CD14-positive monocyte (primary cell): ENCODE results near the gene CASTOR1. TPM values are rescaled to one million over a fixed set of nuclear protein-coding genes. Genes with fewer than 3 reads are reported as not detected.
A peak's percentile ranks its signal among the peaks of the same experiment; 100 is the strongest.

Experiments
- DNase-seq, 3 donors: peaks; one replicate each; pipeline ENCODE4 v3.0.0-alpha.2; 2011 to 2022
- H2AFZ ChIP-seq: 2 replicates; pipeline ENCODE4 v1.6.0; 2012; ENCODE audit warnings: mild to moderate bottlenecking, low read depth, low read length, inconsistent platforms; ENCODE audit not compliant: insufficient read depth, poor library complexity, severe bottlenecking
- H3K27ac ChIP-seq, 2 donors: 1 replicate in 1 of 2; 2 replicates in 1 of 2; pipeline ENCODE4 v1.5.1; 2012 to 2013; ENCODE audit warnings: low read length in 2 of 2, control low read depth in 1 of 2, inconsistent platforms in 1 of 2, low read depth in 1 of 2, mild to moderate bottlenecking in 1 of 2
- H3K27me3 ChIP-seq, 2 donors: one replicate each; pipeline versions ENCODE4 v1.6.0 to v1.6.1; 2011 to 2013; ENCODE audit warnings: low read length in 2 of 2; ENCODE audit not compliant: control insufficient read depth in 2 of 2, insufficient read depth in 2 of 2
- H3K36me3 ChIP-seq, 2 donors: replicated peaks in 1 of 2; 1 replicate in 1 of 2; 2 replicates in 1 of 2; pipeline versions ENCODE4 v1.5.1 to v1.6.1; 2012 to 2013; ENCODE audit warnings: low read length in 2 of 2, control low read depth in 1 of 2, inconsistent platforms in 1 of 2, mild to moderate bottlenecking in 1 of 2; ENCODE audit not compliant: insufficient read depth in 2 of 2, control insufficient read depth in 1 of 2
- H3K4me1 ChIP-seq, 2 donors: 1 replicate in 1 of 2; 2 replicates in 1 of 2; pipeline versions ENCODE4 v1.5.1 to v1.6.1; 2012 to 2013; ENCODE audit warnings: low read length in 2 of 2, control low read depth in 1 of 2, inconsistent platforms in 1 of 2, mild to moderate bottlenecking in 1 of 2, moderate library complexity in 1 of 2; ENCODE audit not compliant: insufficient read depth in 2 of 2, control insufficient read depth in 1 of 2
- H3K4me2 ChIP-seq: replicated peaks from 2 replicates; pipeline ENCODE3; 2012; ENCODE audit warnings: low read length, moderate library complexity, mild to moderate bottlenecking; ENCODE audit not compliant: poor library complexity, severe bottlenecking; ENCODE audit errors: extremely low read depth
- H3K4me3 ChIP-seq, 3 experiments: fragments of 200-600 bp in 1 of 3; sonication (generic) in 1 of 3; replicated peaks in 1 of 3; 1 replicate in 2 of 3; 2 replicates in 1 of 3; pipeline ENCODE4 v1.5.1; 2011 to 2013; ENCODE audit warnings: low read length in 3 of 3, mild to moderate bottlenecking in 3 of 3, control low read depth in 2 of 3, low read depth in 2 of 3, inconsistent platforms in 1 of 3, moderate library complexity in 1 of 3
- H3K79me2 ChIP-seq: 2 replicates; pipeline ENCODE4 v1.6.0; 2012; ENCODE audit warnings: mild to moderate bottlenecking, control low read depth, inconsistent platforms, low read length, moderate library complexity; ENCODE audit not compliant: insufficient read depth
- H3K9ac ChIP-seq: 2 replicates; pipeline ENCODE4 v1.6.0; 2017; ENCODE audit warnings: low read length, mild to moderate bottlenecking; ENCODE audit not compliant: insufficient read depth, poor library complexity, severe bottlenecking
- H3K9me3 ChIP-seq, 2 donors: replicated peaks in 1 of 2; 1 replicate in 1 of 2; 2 replicates in 1 of 2; pipeline versions ENCODE4 v1.5.1 to v1.6.1; 2012 to 2013; ENCODE audit warnings: low read length in 2 of 2, control low read depth in 1 of 2; ENCODE audit not compliant: control insufficient read depth in 1 of 2, insufficient read depth in 1 of 2
- H4K20me1 ChIP-seq: 2 replicates; pipeline ENCODE4 v1.6.0; 2012; ENCODE audit warnings: mild to moderate bottlenecking, low read length, control low read depth, moderate library complexity; ENCODE audit not compliant: insufficient read depth
- H3K27ac Mint-ChIP-seq, 7 donors: one replicate each; pipeline ENCODE4 v1.8.0; 2020; ENCODE audit warnings: mild to moderate bottlenecking in 7 of 7, mixed read lengths in 7 of 7, moderate library complexity in 6 of 7, inconsistent platforms in 2 of 7
- H3K27me3 Mint-ChIP-seq, 3 donors: one replicate each; pipeline ENCODE4 v1.8.0; 2021 to 2022; ENCODE audit warnings: low read depth in 3 of 3, mild to moderate bottlenecking in 3 of 3, mixed read lengths in 3 of 3, moderate library complexity in 3 of 3, inconsistent platforms in 1 of 3
- H3K36me3 Mint-ChIP-seq, 2 donors: one replicate each; pipeline ENCODE4 v1.8.0; 2020; ENCODE audit warnings: mixed read lengths in 2 of 2, inconsistent platforms in 1 of 2, mild to moderate bottlenecking in 1 of 2
- H3K4me1 Mint-ChIP-seq: one replicate; pipeline ENCODE4 v1.8.0; 2020; ENCODE audit warnings: mild to moderate bottlenecking, mixed read lengths
- H3K4me3 Mint-ChIP-seq, 2 donors: one replicate each; pipeline ENCODE4 v1.8.0; 2020; ENCODE audit warnings: mild to moderate bottlenecking in 2 of 2, mixed read lengths in 2 of 2, moderate library complexity in 1 of 2
- H3K9me3 Mint-ChIP-seq, 7 donors: one replicate each; pipeline ENCODE4 v1.8.0; 2020 to 2022; ENCODE audit warnings: mixed read lengths in 7 of 7, mild to moderate bottlenecking in 6 of 7, moderate library complexity in 6 of 7, inconsistent platforms in 2 of 7
- whole genome bisulfite sequencing: methylation state at CpG from one replicate; pipeline ENCODE4 v1.1.5; 2013; ENCODE audit warnings: missing lambda C conversion rate; ENCODE audit not compliant: insufficient coverage; 5-methylcytosine and 5-hydroxymethylcytosine counted together
- intact Hi-C, 2 donors: fragments of 100-400 bp; cut with micrococcal nuclease; formaldehyde crosslinking; loops; one replicate each; pipeline versions ENCODE4 v1.15.0 to v1.15.1; 2023
- polyA plus RNA-seq, 3 donors: library from polyadenylated mRNA; depleted of rRNA in 1 of 3; unstranded in 2 of 3; stranded (reverse) in 1 of 3; fragments of 300-500 nt in 2 of 3; fragments of >200 nt in 1 of 3; fragmentation: Illumina TruSeq in 2 of 3; gene quantifications; 1 replicate in 2 of 3; 2 replicates in 1 of 3; pipeline ENCODE4 v1.2.3, GENCODE V29; 2012 to 2021
- TF ChIP-seq, protein P1 (sequence below): fragments of 200-600 bp; IDR thresholded peaks from one replicate; pipeline ENCODE4 v1.8.0; 2022; ENCODE audit warnings: antibody characterized with exemption, mild to moderate bottlenecking

Gene CASTOR1
- polyA plus RNA-seq, 3 donors: 6.4 to 15.5 (median 6.5) TPM

GRCh38 chr22:30272781-30273601 is 16.3 kb downstream of the CASTOR1 start:
- Mint-ChIP-seq H3K36me3 (peaks cover 25 to 44% of the 10 kb centered on the region in 2 donors), H3K4me3 (peak overlapping the region; percentile 42 to 60), H3K27me3 (peaks cover 13 to 36% (median 27%) of the 10 kb centered on the region in 3 donors), H3K9me3 (peaks cover 0 to 9% (median 0%) of the 10 kb centered on the region in 7 donors), H3K4me1 (peaks cover 97% of the 10 kb centered on the region), H3K27ac (peak overlapping the region; percentile 77 to 99 (median 98))
- peak; percentile 75 to 92 (median 87) for DNase-seq
- Histone ChIP-seq H3K9me3 (no peaks in the 10 kb centered on the region), H3K4me3 (no peak overlapping the region), H3K4me2 (no peak overlapping the region), H3K9ac (no peak overlapping the region), H3K36me3 (no peaks in the 10 kb centered on the region), H4K20me1 (no peaks in the 10 kb centered on the region), H3K79me2 (no peaks in the 10 kb centered on the region), H3K4me1 (peaks cover 79 to 99% of the 10 kb centered on the region in 2 donors), H2AFZ (no peak overlapping the region), H3K27me3 (peaks cover 0 to 10% of the 10 kb centered on the region in 2 donors), H3K27ac (peak overlapping the region; percentile 11 to 50)
- intact Hi-C loops: loop anchor here (1.0 to 5.0 kb wide), 5 partner anchors 9 to 169 kb away; no protein-coding TSS in a partner anchor
- 40% methylated on average over 6 of the region's 16 CpGs for WGBS
- TF ChIP-seq, protein P1, sequence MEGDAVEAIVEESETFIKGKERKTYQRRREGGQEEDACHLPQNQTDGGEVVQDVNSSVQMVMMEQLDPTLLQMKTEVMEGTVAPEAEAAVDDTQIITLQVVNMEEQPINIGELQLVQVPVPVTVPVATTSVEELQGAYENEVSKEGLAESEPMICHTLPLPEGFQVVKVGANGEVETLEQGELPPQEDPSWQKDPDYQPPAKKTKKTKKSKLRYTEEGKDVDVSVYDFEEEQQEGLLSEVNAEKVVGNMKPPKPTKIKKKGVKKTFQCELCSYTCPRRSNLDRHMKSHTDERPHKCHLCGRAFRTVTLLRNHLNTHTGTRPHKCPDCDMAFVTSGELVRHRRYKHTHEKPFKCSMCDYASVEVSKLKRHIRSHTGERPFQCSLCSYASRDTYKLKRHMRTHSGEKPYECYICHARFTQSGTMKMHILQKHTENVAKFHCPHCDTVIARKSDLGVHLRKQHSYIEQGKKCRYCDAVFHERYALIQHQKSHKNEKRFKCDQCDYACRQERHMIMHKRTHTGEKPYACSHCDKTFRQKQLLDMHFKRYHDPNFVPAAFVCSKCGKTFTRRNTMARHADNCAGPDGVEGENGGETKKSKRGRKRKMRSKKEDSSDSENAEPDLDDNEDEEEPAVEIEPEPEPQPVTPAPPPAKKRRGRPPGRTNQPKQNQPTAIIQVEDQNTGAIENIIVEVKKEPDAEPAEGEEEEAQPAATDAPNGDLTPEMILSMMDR: no peak

DNA sequence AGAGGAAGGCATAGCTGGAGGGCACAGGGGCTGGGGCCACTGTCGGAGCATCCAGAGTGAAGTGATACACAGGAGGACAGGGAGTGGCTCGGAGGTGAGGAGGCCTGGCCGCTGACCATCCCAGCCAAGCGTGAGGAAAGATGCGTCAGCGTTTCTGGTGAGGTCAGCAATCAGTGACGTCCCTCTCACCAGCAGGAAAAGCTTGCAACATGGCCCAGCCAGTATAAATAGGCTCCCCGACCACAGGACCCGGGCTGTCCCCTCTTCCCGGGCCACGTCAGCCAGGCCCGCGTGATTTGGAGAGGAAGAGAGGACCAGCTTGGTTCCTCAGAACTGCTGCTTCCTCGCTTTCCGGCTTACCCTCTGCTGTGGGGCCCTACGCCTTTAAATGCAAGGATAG is 18.5 kb downstream of the CASTOR1 start:
- Mint-ChIP-seq H3K4me1 (peaks cover 90% of the 10 kb centered on the region), H3K4me3 (peak overlapping the region; percentile 68 to 79), H3K36me3 (peaks cover 22 to 35% of the 10 kb centered on the region in 2 donors), H3K27ac (peak overlapping the region; percentile 92 to 99 (median 99)), H3K27me3 (peaks cover 9 to 27% (median 20%) of the 10 kb centered on the region in 3 donors), H3K9me3 (peaks cover 0 to 10% (median 0%) of the 10 kb centered on the region in 7 donors)
- Histone ChIP-seq H3K27ac (peak overlapping the region; percentile 82 to 89), H4K20me1 (no peaks in the 10 kb centered on the region), H3K9me3 (no peaks in the 10 kb centered on the region), H3K36me3 (no peaks in the 10 kb centered on the region), H2AFZ (no peak overlapping the region), H3K9ac (peak overlapping the region; percentile 16), H3K4me2 (peak overlapping the region; percentile 28), H3K4me1 (peaks cover 80 to 99% of the 10 kb centered on the region in 2 donors), H3K4me3 (peak overlapping the region in 1 of 3 experiments; percentile 40), H3K27me3 (peaks cover 0 to 6% of the 10 kb centered on the region in 2 donors), H3K79me2 (no peaks in the 10 kb centered on the region)
- WGBS: 0% methylated on average over 15 of the region's 16 CpGs
- intact Hi-C loops: loop anchor here (5.0 kb wide), 2 partner anchors 74 to 171 kb away; no protein-coding TSS in a partner anchor
- DNase-seq: peak; percentile 99 to 100 (median 99)
- TF ChIP-seq, protein P1: no peak
